ENCODE measurements around the gene OTOP1.
"Not testable (repeated sequence)": the region's sequence is repeated elsewhere in the genome, so short reads cannot be mapped to it uniquely, and the experiment has no call there.

Gene OTOP1

GRCh38 chr4:4202510-4202909 is 24.2 kb downstream of the OTOP1 start:
- H3K9me3 Mint-ChIP-seq, result peaks cover 6% of the 10 kb centered on the region
- peaks cover 32% of the 10 kb centered on the region for H3K27me3 Mint-ChIP-seq
- H3K36me3 Mint-ChIP-seq, result no peaks in the 10 kb centered on the region
- H3K27ac Mint-ChIP-seq, result no peak overlapping the region
- no peaks in the 10 kb centered on the region for H3K4me1 Mint-ChIP-seq
- ATAC-seq, result no peak
- no peak overlapping the region for H3K4me3 Mint-ChIP-seq

DNA sequence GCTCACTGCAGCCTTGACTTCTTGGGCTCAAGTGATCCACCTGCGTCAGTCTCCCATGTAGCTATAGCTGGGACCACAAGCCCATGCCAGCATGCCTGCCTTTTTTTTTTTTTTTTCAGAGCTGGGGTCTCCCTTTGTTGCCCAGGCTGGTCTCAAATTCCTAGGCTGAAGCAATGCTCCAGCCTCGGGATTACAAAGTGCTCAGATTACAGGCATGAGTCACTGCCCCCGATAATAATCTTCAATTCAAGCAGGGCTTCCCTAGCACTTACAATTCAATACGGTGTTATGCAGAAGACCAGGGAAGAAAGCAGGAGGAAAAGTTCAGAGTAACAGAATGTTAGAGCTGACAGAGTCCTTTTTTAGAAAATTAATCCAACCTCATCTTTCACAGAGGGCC is 26.1 kb downstream of the OTOP1 start:
- H3K4me1 Mint-ChIP-seq, result no peaks in the 10 kb centered on the region
- H3K4me3 Mint-ChIP-seq, result no peak overlapping the region
- peaks cover 38% of the 10 kb centered on the region for H3K27me3 Mint-ChIP-seq
- H3K36me3 Mint-ChIP-seq, result no peaks in the 10 kb centered on the region
- H3K9me3 Mint-ChIP-seq, result no peaks in the 10 kb centered on the region
- ATAC-seq, result no peak
- no peak overlapping the region for H3K27ac Mint-ChIP-seq

DNA sequence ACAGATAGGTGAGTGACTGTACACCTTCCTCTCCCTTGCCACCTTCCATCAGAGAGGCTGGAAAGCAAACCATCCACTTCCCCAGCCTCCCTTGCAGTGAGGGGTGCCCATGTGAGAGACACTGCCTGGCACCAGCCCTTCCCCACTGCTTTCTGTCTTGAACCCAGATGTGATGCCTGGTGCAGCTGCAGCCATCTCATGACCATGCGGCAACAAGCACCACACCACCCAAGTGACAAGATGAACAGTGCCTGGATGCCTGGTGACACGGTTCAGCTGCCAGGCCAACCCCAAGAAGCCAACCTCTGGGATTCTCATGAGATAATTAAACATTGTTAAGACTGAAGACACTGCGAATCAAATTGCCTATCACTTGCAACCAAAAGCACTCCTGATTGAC is 31.4 kb downstream of the OTOP1 start:
- H3K27me3 Mint-ChIP-seq, result peaks cover 68% of the 10 kb centered on the region
- no peaks in the 10 kb centered on the region for H3K9me3 Mint-ChIP-seq

GRCh38 chr4:4188557-4188956 is 38.2 kb downstream of the OTOP1 start:
- not testable (repeated sequence) for ATAC-seq, H3K36me3 Mint-ChIP-seq

More for the DNA sequence above, 31.4 kb downstream of the OTOP1 start:
- Mint-ChIP-seq H3K36me3 (no peaks in the 10 kb centered on the region), H3K4me3 (no peak overlapping the region), H3K27ac (no peak overlapping the region), H3K4me1 (peaks cover 7% of the 10 kb centered on the region)
- no peak for ATAC-seq

DNA sequence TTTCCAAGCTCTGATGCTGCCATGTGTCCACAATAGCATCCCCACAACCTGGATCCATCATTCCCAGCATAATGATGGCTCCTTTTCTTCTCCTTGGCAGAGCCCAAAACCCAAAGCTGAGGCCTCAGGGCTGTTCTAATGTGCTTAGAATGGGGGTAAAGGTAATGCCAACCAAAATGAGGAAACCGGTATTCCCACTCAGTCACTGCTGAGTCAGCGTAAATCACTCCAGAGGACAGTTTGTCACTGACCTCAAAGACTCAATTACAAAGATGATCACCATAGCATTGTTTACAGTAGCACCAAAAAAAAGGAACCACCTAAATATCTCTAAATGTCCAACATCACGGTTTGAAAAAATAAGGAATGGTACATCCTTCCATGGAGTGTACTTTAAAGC is 41.2 kb downstream of the OTOP1 start:
- H3K27ac Mint-ChIP-seq, result no peak overlapping the region
- H3K9me3 Mint-ChIP-seq, result no peaks in the 10 kb centered on the region
- H3K27me3 Mint-ChIP-seq, result peaks cover 46% of the 10 kb centered on the region
- no peaks in the 10 kb centered on the region for H3K36me3 Mint-ChIP-seq
- no peak for ATAC-seq
- no peak overlapping the region for H3K4me3 Mint-ChIP-seq
- H3K4me1 Mint-ChIP-seq, result no peaks in the 10 kb centered on the region

More at GRCh38 chr4:4188557-4188956, 38.2 kb downstream of the OTOP1 start:
- H3K9me3 Mint-ChIP-seq, H3K4me3 Mint-ChIP-seq, H3K4me1 Mint-ChIP-seq, H3K27ac Mint-ChIP-seq: not testable (repeated sequence)
- H3K27me3 Mint-ChIP-seq, result peaks cover 63% of the 10 kb centered on the region

- Mint-ChIP-seq H3K27me3 (peaks cover 42% of the 10 kb centered on the region), H3K9me3 (no peaks in the 10 kb centered on the region), H3K4me1 (no peaks in the 10 kb centered on the region), H3K27ac (no peak overlapping the region), H3K36me3 (no peaks in the 10 kb centered on the region), H3K4me3 (no peak overlapping the region)
- no peak for ATAC-seq
These were observed 43.7 kb downstream of the OTOP1 start for GRCh38 chr4:4182835-4183568.

GRCh38 chr4:4170596-4171150 is 56.1 kb downstream of the OTOP1 start:
- peaks cover 45% of the 10 kb centered on the region for H3K27me3 Mint-ChIP-seq
- H3K9me3 Mint-ChIP-seq, result no peaks in the 10 kb centered on the region
- no peaks in the 10 kb centered on the region for H3K4me1 Mint-ChIP-seq
- no peak for ATAC-seq
- no peak overlapping the region for H3K27ac Mint-ChIP-seq
- H3K4me3 Mint-ChIP-seq, result no peak overlapping the region
- H3K36me3 Mint-ChIP-seq, result no peaks in the 10 kb centered on the region

- H3K36me3 Mint-ChIP-seq, H3K9me3 Mint-ChIP-seq, ATAC-seq, H3K4me1 Mint-ChIP-seq, H3K4me3 Mint-ChIP-seq, H3K27ac Mint-ChIP-seq: not testable (repeated sequence)
- H3K27me3 Mint-ChIP-seq, result peaks cover 39% of the 10 kb centered on the region
These were observed 58.5 kb downstream of the OTOP1 start for GRCh38 chr4:4167981-4168780.

GRCh38 chr4:4166986-4167385 is 59.7 kb downstream of the OTOP1 start:
- H3K36me3 Mint-ChIP-seq, H3K27ac Mint-ChIP-seq, H3K9me3 Mint-ChIP-seq, H3K4me3 Mint-ChIP-seq, H3K4me1 Mint-ChIP-seq, ATAC-seq: not testable (repeated sequence)
- peaks cover 39% of the 10 kb centered on the region for H3K27me3 Mint-ChIP-seq

DNA sequence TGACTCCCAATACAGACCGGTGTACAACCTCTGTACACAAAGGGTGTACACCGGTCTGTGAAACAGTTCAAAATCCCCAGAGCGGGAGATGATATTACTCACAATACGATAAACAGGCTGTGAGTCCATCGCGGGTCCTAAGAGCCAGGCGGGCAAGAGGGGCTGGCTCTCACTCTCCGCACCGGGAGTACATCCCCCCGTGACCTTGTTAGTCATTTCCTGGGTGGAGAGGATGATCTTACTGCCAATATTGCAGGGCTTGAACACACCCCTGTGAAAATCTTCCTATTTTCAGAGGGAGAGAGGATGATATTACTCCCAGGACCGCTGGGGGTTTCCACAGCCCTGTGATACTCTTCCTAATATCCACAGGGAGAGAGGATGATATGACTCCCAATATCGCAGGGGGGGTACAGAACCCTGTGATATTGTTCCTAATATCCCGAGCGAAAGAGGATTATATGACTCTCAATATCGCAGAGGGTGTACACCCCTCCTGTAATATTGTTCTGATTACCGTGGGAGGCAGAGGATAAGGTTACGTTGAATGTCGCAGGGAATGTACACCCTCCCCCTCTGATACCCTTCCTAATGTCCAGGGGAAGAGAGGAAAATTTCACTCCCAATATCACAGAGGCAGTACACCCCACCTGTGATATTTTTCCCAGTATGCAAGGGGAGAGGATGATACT is 60.9 kb downstream of the OTOP1 start:
- not testable (repeated sequence) for H3K4me3 Mint-ChIP-seq, H3K36me3 Mint-ChIP-seq, ATAC-seq, H3K9me3 Mint-ChIP-seq, H3K27ac Mint-ChIP-seq
- Mint-ChIP-seq H3K27me3 (peaks cover 39% of the 10 kb centered on the region), H3K4me1 (peaks cover 11% of the 10 kb centered on the region)

DNA sequence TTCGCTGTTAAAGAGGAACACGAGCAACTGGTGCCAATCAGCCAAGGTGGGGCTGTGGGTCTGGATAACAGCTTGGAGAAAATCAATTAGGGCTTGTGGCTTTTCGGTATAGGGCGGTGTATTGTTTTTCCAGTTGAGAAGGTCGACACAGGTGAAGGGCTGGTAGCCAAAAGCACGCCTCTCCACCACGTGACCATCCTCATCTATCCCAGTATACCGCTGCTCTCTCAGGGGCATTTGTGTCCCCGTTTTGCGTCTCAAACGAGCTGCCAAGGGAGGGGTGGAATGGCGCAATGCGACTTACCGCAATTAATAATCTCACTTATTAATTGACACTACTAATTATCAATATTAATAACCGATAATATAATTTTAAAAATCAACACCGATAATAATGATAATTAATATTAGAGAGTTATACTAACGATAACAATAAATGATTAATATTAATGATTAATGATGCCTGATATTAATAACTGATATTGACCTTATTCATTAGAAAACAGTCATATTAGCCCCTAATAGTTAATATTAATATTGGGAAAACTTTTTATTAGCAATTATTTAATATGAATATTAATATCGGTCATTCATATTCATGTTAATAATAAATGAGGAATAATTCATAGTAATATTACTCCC is 62.1 kb downstream of the OTOP1 start:
- H3K9me3 Mint-ChIP-seq, H3K4me3 Mint-ChIP-seq, H3K36me3 Mint-ChIP-seq, H3K27ac Mint-ChIP-seq, ATAC-seq: not testable (repeated sequence)
- Mint-ChIP-seq H3K4me1 (peaks cover 11% of the 10 kb centered on the region), H3K27me3 (peaks cover 30% of the 10 kb centered on the region)

DNA sequence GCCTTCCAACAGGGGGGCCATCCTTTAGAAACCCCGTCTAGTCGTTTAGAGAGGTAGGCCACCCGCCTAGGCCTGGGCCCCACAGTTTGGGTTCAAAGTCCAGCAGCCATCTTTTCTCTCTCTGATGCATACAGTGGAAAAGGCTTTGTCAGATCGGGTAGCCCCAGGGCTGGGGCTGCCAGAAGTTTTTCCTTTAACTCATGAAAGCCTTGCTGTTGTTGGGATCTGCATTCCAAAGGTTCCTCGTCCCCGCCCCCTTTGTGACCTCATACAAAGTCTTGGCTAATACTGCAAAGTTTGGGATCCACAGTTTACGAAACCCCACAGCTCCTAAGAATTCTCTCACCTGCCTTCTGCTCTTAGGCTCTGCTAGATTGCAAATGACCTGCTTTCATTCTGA is 64.5 kb downstream of the OTOP1 start:
- not testable (repeated sequence) for H3K27ac Mint-ChIP-seq

DNA sequence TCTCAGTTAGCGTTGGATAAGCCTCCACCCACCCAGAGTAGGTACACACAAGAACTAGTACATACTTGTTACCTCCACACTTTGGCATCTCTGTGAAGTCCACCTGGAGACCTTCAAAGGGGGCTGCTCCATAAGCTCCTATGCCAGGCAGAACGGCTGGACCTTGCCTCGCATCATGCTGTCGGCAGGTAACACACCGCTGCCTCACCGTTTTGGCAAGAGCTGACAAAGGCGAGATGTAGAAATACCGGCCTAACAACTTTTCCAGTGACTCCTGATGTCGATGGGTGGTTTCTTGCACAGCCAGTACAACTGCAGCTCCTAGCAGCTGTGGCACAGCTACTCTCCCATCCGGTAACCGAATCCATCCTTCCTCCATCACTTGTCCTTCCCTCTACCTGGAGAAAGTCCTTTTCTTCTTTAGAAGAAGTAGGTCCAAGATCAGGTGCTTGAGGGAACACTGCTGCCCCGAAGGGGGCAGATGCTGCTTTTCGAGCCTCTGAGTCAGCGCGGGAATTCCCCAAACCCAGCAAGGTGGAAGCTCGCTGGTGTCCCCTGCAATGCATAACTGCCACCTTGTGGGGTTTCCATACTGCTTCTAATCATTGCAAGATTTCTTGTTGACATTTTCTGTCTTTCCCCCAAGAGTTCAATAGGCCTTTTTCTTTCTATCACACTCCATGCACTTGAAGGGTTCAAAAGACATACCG is 65.6 kb downstream of the OTOP1 start:
- H3K27ac Mint-ChIP-seq, H3K9me3 Mint-ChIP-seq, ATAC-seq, H3K27me3 Mint-ChIP-seq, H3K36me3 Mint-ChIP-seq, H3K4me3 Mint-ChIP-seq: not testable (repeated sequence)
- H3K4me1 Mint-ChIP-seq, result peaks cover 11% of the 10 kb centered on the region

More for the DNA sequence above, 64.5 kb downstream of the OTOP1 start:
- peaks cover 11% of the 10 kb centered on the region for H3K4me1 Mint-ChIP-seq
- ATAC-seq, H3K36me3 Mint-ChIP-seq, H3K27me3 Mint-ChIP-seq, H3K4me3 Mint-ChIP-seq, H3K9me3 Mint-ChIP-seq: not testable (repeated sequence)

DNA sequence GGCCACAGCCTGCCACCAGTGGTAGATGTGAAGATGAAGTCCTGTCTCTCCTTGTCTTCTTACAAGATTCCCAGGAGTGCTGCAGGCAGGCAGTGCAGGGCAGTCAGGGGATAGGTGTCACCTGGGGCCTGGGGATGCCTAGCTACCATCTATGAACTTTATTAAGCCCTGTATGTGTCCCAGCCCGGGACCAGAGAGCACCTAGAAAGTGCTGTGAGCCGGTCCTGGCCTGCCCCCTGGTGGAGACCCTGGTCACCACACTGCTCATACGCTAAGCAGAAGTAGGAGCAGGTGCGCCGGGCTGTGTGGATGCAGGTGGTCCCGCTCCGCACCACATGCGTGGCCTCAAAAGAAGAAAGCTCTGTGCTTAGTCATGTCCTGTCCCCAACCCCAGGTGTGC is 81.1 kb downstream of the OTOP1 start:
- not testable (repeated sequence) for H3K27ac Mint-ChIP-seq, H3K9me3 Mint-ChIP-seq, H3K4me3 Mint-ChIP-seq, H3K36me3 Mint-ChIP-seq, ATAC-seq
- Mint-ChIP-seq H3K27me3 (peaks cover 66% of the 10 kb centered on the region), H3K4me1 (peaks cover 42% of the 10 kb centered on the region)
